Transverse colon (tissue), 4 donors: ENCODE measurements around the gene PDCL2. TPM values are rescaled to one million over a fixed set of nuclear protein-coding genes. Genes with fewer than 3 reads are reported as not detected.

ENCODE experiments used
- DNase-seq: peaks from one replicate; pipeline ENCODE4 v3.0.0-alpha.2; 2019
- H3K27ac ChIP-seq, 4 donors: fragments of 200-600 bp; sonication (generic); 2 replicates each; pipeline ENCODE4 v1.5.1; 2016 to 2018; ENCODE audit warnings: inconsistent platforms in 4 of 4
- H3K27me3 ChIP-seq: fragments of 200-600 bp; sonication (generic); 2 replicates; pipeline ENCODE4 v1.5.1; 2017; ENCODE audit warnings: inconsistent platforms
- H3K36me3 ChIP-seq, 4 donors: fragments of 200-600 bp; sonication (generic); 2 replicates each; pipeline ENCODE4 v1.5.1; 2017 to 2019; ENCODE audit warnings: inconsistent platforms in 4 of 4
- H3K4me1 ChIP-seq, 4 donors: fragments of 200-600 bp; sonication (generic); 2 replicates each; pipeline ENCODE4 v1.5.1; 2017 to 2020; ENCODE audit warnings: inconsistent platforms in 4 of 4
- H3K4me3 ChIP-seq, 4 donors: fragments of 200-600 bp; sonication (generic); 1 replicate in 1 of 4; 2 replicates in 3 of 4; pipeline versions ENCODE4 v1.5.1 to v1.6.1; 2017 to 2019; ENCODE audit warnings: inconsistent platforms in 4 of 4
- H3K9me3 ChIP-seq, 2 donors: fragments of 200-600 bp; sonication (generic); 2 replicates each; pipeline ENCODE4 v1.5.1; 2017 to 2019; ENCODE audit warnings: inconsistent platforms in 2 of 2
- CTCF ChIP-seq, 5 experiments: fragments of 200-600 bp in 3 of 5; fragments of 450-650 bp in 2 of 5; sonication (generic) in 3 of 5; IDR thresholded peaks; 1 replicate in 2 of 5; 2 replicates in 3 of 5; pipeline ENCODE4 v1.5.1; 2016 to 2017; ENCODE audit warnings: antibody characterized with exemption in 5 of 5, inconsistent platforms in 3 of 5, mild to moderate bottlenecking in 2 of 5, moderate library complexity in 1 of 5
- EP300 ChIP-seq: sonication (generic); formaldehyde crosslinking; IDR thresholded peaks from one replicate; pipeline ENCODE4 v1.6.1; 2017; ENCODE audit warnings: antibody characterized with exemption, low read depth
- POLR2A ChIP-seq: fragments of 450-650 bp; IDR thresholded peaks from one replicate; pipeline ENCODE4 v1.6.1; 2016; ENCODE audit warnings: antibody characterized with exemption, mild to moderate bottlenecking, moderate library complexity
- POLR2AphosphoS5 ChIP-seq, 3 donors: sonication (generic); formaldehyde crosslinking; IDR thresholded peaks; one replicate each; pipeline ENCODE4 v1.6.1; 2016; ENCODE audit warnings: antibody characterized with exemption in 3 of 3
- whole genome bisulfite sequencing, 2 donors: methylation state at CpG; one replicate each; pipeline ENCODE4 v1.1.5; 2018; ENCODE audit warnings: low coverage in 1 of 2; 5-methylcytosine and 5-hydroxymethylcytosine counted together
- in situ Hi-C, 4 donors: fragments of 200-750 bp; cut with MboI; loops; one replicate each; pipeline versions ENCODE4 v1.15.0 to v1.15.1; 2017; ENCODE audit warnings: low sequenced_read_pairs in 3 of 4, low pct_ligation_motif_present in 1 of 4, low pct_unique_long_range_greater_than_20kb in 1 of 4
- intact Hi-C: fragments of 100-400 bp; cut with DNase I; formaldehyde crosslinking; loops from one replicate; pipeline ENCODE4 v1.15.1; 2023; ENCODE audit warnings: low total_unique reads
- total RNA-seq, 4 donors: library from RNA; depleted of rRNA; stranded (reverse); fragments of >200 nt; gene quantifications; one replicate each; pipeline ENCODE4 v1.1.0, GENCODE V29; 2016

The PDCL2 gene
- total RNA-seq, 4 donors from 2014 or later: not detected

DNA sequence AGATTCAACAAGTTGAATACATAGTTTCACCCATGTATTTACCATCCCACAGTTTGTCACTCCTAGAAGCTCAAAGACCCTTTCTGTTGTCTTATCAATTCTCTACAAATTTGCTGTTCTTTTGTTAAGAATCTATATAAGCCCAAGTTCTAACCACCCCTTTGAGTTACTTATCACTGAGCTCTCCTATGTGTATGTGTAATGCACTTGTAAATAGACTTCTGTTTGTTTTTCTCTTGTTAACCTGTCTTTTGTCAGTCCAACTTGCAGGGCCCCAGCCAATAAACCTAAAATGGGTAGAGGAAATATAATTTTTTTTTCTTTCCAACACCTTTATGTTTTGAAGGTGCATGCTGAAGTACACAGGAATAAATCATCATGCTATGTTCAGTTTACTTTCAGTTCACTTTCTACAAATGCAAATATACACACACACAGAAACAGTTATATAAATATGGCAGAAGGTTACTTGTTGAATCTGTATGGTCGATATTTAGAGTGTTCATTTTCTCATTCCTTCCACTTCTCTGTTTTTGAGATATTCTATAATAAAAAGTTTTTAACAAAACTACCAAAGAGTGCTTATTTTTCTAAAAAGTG, 23.0 kb downstream of the PDCL2 start:
- DNase-seq: no peak
- no peaks in the 10 kb centered on the region for H3K36me3 ChIP-seq
- no peaks in the 10 kb centered on the region for H3K27me3 ChIP-seq
- no peak for TF ChIP-seq POLR2AphosphoS5 (IDR thresholded peaks at IDR 0.05)
- TF ChIP-seq POLR2A: no peak
- no peak for TF ChIP-seq CTCF (IDR thresholded peaks at IDR 0.05)
- no peak for TF ChIP-seq EP300
- intact Hi-C loops (no loop called here), in situ Hi-C loops (no loop called here)
- 54 to 59% methylated on average over 1 of the region's 1 CpG for WGBS, 2 donors
- H3K4me1 ChIP-seq: no peaks in the 10 kb centered on the region
- H3K27ac ChIP-seq: no peak overlapping the region
- H3K9me3 ChIP-seq: no peaks in the 10 kb centered on the region
- H3K4me3 ChIP-seq: no peak overlapping the region

DNA sequence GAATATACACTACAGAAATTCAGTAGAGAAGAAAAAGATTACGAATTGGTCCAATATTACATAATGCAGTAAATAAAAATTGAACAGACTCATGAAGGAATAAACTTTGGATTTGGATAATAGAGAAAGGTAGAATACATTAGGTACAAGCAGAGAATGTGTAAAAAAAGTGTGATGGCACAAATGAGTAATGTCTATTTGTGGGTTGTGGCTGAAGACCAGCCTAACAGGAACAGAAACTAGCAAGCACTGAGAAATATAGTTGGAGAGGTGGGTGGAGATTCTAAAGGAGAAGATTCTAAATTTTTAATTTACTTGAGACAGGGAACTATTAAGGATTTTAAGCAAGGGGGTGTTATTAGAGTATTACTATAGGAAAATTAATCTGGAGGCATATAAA, 30.2 kb downstream of the PDCL2 start:
- TF ChIP-seq POLR2A: no peak
- no peak for TF ChIP-seq POLR2AphosphoS5 (IDR thresholded peaks at IDR 0.05)
- no peak for TF ChIP-seq CTCF (IDR thresholded peaks at IDR 0.05)
- no peak for TF ChIP-seq EP300
- intact Hi-C loops (no loop called here), in situ Hi-C loops (no loop called here)
- H3K36me3 ChIP-seq: no peaks in the 10 kb centered on the region
- H3K4me3 ChIP-seq: no peak overlapping the region
- WGBS, 2 donors: 75 to 93% methylated on average over 1 of the region's 1 CpG
- no peak overlapping the region for H3K27ac ChIP-seq
- no peaks in the 10 kb centered on the region for H3K9me3 ChIP-seq
- H3K27me3 ChIP-seq: no peaks in the 10 kb centered on the region
- no peaks in the 10 kb centered on the region for H3K4me1 ChIP-seq
- no peak for DNase-seq

DNA sequence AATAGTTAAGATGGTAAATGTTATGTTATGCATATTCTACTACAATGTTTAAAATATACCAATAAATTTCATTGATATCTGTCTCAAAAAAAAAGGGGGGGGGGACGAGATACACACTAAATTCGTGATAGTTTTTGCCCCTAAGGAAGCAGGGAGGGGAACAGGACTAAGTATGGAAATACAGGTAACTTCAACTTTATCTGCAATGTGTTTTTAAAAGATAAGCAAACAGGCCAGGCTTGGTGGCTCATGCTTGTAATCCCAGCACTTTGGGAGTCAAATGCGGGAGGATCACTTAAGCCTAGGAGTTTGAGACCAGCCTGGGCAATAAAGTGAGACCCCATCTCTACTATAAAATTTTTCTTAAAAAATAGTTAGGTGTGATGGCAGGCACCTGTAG, 31.9 kb downstream of the PDCL2 start:
- Histone ChIP-seq H3K27ac (no peak overlapping the region), H3K4me1 (no peaks in the 10 kb centered on the region), H3K9me3 (no peaks in the 10 kb centered on the region), H3K27me3 (no peaks in the 10 kb centered on the region), H3K4me3 (no peak overlapping the region), H3K36me3 (no peaks in the 10 kb centered on the region)
- intact Hi-C loops: no loop called here
- in situ Hi-C loops: no loop called here
- no peak for DNase-seq
- TF ChIP-seq POLR2A (no peak), EP300 (no peak), POLR2AphosphoS5 (IDR thresholded peaks at IDR 0.05) (no peak)
- 69 to 86% methylated on average over 3 of the region's 3 CpGs for WGBS, 2 donors

- Histone ChIP-seq H3K27ac (no peak overlapping the region), H3K27me3 (no peaks in the 10 kb centered on the region), H3K36me3 (no peaks in the 10 kb centered on the region), H3K9me3 (no peaks in the 10 kb centered on the region), H3K4me1 (peaks cover 0 to 10% (median 0%) of the 10 kb centered on the region in 4 donors), H3K4me3 (no peak overlapping the region)
- in situ Hi-C loops: loop anchor here in 3 of 4 donors (10.0 kb wide), 2 partner anchors 200 to 210 kb away; partner anchors contain the start of gene SRD5A3 (in 2 of the 3)
- TF ChIP-seq EP300: no peak
- no peak for TF ChIP-seq POLR2AphosphoS5 (IDR thresholded peaks at IDR 0.05)
- peak; percentile 32 to 45 (median 35) for TF ChIP-seq CTCF (IDR thresholded peaks at IDR 0.05)
- no peak for TF ChIP-seq POLR2A
- no peak for DNase-seq
- WGBS, 2 donors: 40 to 43% methylated on average over 2 of the region's 2 CpGs
- intact Hi-C loops: no loop called here
Observed at GRCh38 chr4:55554453-55555030, 37.5 kb downstream of the PDCL2 start.
